ENCODE results near the gene C1QTNF12.

- no peak for TF ChIP-seq EZH2 (IDR thresholded peaks at IDR 0.05)
- no peak for TF ChIP-seq CTCF (IDR thresholded peaks at IDR 0.05)
- no peak for TF ChIP-seq EZH2phosphoT487 (IDR thresholded peaks at IDR 0.05)
These were observed 1.2 kb downstream of the C1QTNF12 start for GRCh38 chr1:1245178-1245816.

Measured in neural progenitor cell (in vitro differentiated cells).